ENCODE data around the gene APLP1. TPM values are rescaled to one million over a fixed set of nuclear protein-coding genes. Genes with fewer than 3 reads are reported as not detected.
A peak's percentile ranks its signal among the peaks of the same experiment; 100 is the strongest.

The APLP1 gene
- total RNA-seq, 4 donors from 2014 or later = 0.27 to 0.33 TPM; not detected in 2

- intact Hi-C loops (cut with DNase I; ENCODE audit: low total_unique reads) = no loop called here
- Histone ChIP-seq H3K9me3 (no peaks in the 10 kb centered on the region), H3K4me3 (no peak overlapping the region), H3K36me3 (no peaks in the 10 kb centered on the region), H3K27ac (no peak overlapping the region), H3K4me1 (peaks cover 0 to 3% of the 10 kb centered on the region in 2 donors), H3K27me3 (peaks cover 40 to 49% (median 45%) of the 10 kb centered on the region in 3 donors)
- no peak for ATAC-seq
- in situ Hi-C loops (cut with MboI; ENCODE audit: low sequenced_read_pairs in 4 of 4) = no loop called here
- TF ChIP-seq CTCF (IDR thresholded peaks at IDR 0.05 in 4 of 5, conservative IDR thresholded peaks at IDR 0.05 in 1 of 5) = no peak
- no peak for DNase-seq
Measured at GRCh38 chr19:35842666-35843272, 25.6 kb upstream of the APLP1 start.

DNA sequence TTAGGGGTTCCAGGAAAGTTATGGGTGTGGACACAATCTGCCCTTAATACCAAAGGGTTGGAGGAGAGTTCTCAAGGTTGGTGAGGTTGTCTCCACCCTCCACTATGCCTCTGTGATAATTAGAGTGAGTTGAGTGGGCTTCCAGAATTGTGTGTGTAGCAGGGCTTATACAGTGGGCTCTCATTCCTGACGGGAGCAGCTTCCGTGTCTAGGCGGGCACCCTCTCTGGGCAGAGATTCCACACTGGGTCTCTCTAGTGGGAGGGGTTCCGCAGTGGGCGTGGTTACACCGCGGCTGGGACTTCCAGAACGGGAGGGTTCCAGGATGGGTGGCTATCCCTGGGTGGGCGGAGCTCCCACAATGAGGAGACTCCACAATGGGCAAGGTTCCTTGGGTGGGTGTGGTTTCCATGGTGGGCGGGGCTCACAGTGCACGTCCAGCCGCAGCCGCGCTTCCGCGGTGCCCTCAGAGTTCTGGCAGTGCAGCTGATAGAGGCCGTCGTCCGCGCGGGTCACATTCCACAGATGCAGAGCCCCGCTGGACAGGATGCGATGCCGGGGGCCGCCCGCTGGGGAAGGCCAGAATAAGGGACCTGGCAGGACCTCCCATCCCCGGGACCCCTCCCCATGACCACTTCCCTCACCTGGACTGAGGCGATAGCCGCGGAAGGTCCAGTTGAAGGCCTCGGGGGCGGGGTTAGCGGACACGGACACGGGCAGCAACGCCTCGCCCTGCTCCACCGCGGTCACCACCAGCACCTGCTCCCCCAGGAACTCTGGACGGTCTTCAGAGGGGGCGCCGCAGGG, 24.5 kb upstream of the APLP1 start:
- no peak for ATAC-seq
- no peaks in the 10 kb centered on the region for H3K36me3 ChIP-seq
- H3K9me3 ChIP-seq = no peaks in the 10 kb centered on the region
- TF ChIP-seq POLR2A (IDR thresholded peaks at IDR 0.05) (no peak), CTCF (IDR thresholded peaks at IDR 0.05 in 4 of 5, conservative IDR thresholded peaks at IDR 0.05 in 1 of 5) (no peak)
- no peak overlapping the region for H3K27ac ChIP-seq
- DNase-seq = no peak
- in situ Hi-C loops (cut with MboI; ENCODE audit: low sequenced_read_pairs in 4 of 4) = no loop called here
- intact Hi-C loops (cut with DNase I; ENCODE audit: low total_unique reads) = no loop called here
- peaks cover 51 to 56% (median 51%) of the 10 kb centered on the region in 3 donors for H3K27me3 ChIP-seq
- H3K4me1 ChIP-seq = peaks cover 0 to 3% of the 10 kb centered on the region in 2 donors
- no peak overlapping the region for H3K4me3 ChIP-seq

GRCh38 chr19:35844482-35845214, 23.7 kb upstream of the APLP1 start:
- intact Hi-C loops (cut with DNase I; ENCODE audit: low total_unique reads) = no loop called here
- H3K4me1 ChIP-seq = peaks cover 0 to 3% of the 10 kb centered on the region in 2 donors
- no peak overlapping the region for H3K4me3 ChIP-seq
- in situ Hi-C loops (cut with MboI; ENCODE audit: low sequenced_read_pairs in 4 of 4) = no loop called here
- no peak for TF ChIP-seq CTCF (IDR thresholded peaks at IDR 0.05 in 4 of 5, conservative IDR thresholded peaks at IDR 0.05 in 1 of 5)
- H3K9me3 ChIP-seq = no peaks in the 10 kb centered on the region
- H3K27ac ChIP-seq = no peak overlapping the region
- H3K36me3 ChIP-seq = no peaks in the 10 kb centered on the region
- no peak for DNase-seq
- no peak for ATAC-seq
- H3K27me3 ChIP-seq = peaks cover 59 to 63% (median 59%) of the 10 kb centered on the region in 3 donors

DNA sequence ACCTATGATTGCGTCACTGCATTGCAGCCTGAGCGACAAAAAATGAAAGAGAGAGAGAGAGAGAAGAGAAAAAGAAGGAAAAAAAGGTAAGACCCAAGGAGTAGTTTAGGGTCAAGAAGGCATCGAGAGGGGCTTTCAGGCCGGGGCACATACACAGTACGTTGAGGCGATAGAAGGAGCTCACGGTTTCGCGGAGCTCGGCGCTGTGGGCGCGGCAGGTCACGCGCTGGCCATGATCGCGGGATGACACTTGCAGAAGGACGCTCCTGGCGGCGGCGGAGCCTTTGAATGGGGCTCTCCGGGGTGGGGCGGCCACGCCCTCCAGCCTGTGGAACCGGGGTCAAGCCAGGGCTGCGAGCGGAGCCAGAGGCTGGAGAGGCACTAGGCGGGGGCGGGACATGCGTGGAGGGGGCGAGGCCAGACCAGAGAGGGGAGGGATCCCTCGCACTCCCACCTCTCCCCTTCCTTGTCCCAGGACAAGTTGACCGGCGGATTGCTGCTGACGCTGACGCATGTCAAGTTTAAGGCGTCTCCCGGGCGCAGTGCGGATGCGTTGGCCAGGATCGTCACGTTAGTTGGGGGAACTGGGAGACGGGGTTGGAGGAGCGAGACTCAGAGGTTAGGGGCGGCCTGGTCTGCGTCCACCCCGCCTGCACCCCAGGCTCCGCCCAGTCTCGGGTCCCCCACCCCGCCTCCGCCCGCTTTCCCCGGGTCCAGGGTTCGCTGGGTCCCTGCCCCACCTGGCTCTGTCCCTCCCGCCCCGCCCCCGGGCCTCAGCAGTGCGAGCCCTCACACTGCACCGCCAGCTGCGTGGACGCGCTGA, 22.9 kb upstream of the APLP1 start:
- Histone ChIP-seq H3K36me3 (no peaks in the 10 kb centered on the region), H3K4me3 (peak overlapping the region in 2 of 4 donors; percentile 3 to 31), H3K9me3 (no peaks in the 10 kb centered on the region), H3K27ac (no peak overlapping the region), H3K27me3 (peaks cover 63 to 67% (median 66%) of the 10 kb centered on the region in 3 donors), H3K4me1 (peaks cover 0 to 3% of the 10 kb centered on the region in 2 donors)
- DNase-seq = no peak
- in situ Hi-C loops (cut with MboI; ENCODE audit: low sequenced_read_pairs in 4 of 4) = no loop called here
- intact Hi-C loops (cut with DNase I; ENCODE audit: low total_unique reads) = no loop called here
- no peak for TF ChIP-seq POLR2A (IDR thresholded peaks at IDR 0.05)
- no peak for ATAC-seq

Data from gastrocnemius medialis (tissue), 4 donors.